Body of pancreas (tissue), 4 donors: ENCODE data around the gene SLC35F2. TPM values are rescaled to one million over a fixed set of nuclear protein-coding genes. Genes with fewer than 3 reads are reported as not detected.

Experiments used
- ATAC-seq: fragments of 150-250 bp; one replicate; pipeline ENCODE4 v1.9.1; 2016
- DNase-seq, 4 donors: peaks; one replicate each; pipeline ENCODE4 v3.0.0-alpha.2; 2019
- H3K27ac ChIP-seq, 4 donors: fragments of 200-600 bp; sonication (generic); 1 replicate in 3 of 4; 2 replicates in 1 of 4; pipeline versions ENCODE4 v1.5.1 to v1.6.1; 2016 to 2019; ENCODE audit warnings: mild to moderate bottlenecking in 1 of 4, mixed read lengths in 1 of 4, moderate library complexity in 1 of 4
- H3K27me3 ChIP-seq, 2 donors: fragments of 200-600 bp; sonication (generic); one replicate each; pipeline ENCODE4 v1.6.0; 2016; ENCODE audit warnings: mild to moderate bottlenecking in 1 of 2
- H3K36me3 ChIP-seq, 2 donors: fragments of 200-600 bp; sonication (generic); replicated peaks in 1 of 2; 2 replicates each; pipeline ENCODE4 v1.5.1; 2016; ENCODE audit warnings: low read depth in 2 of 2; ENCODE audit not compliant: insufficient read depth in 1 of 2
- H3K4me1 ChIP-seq: fragments of 200-600 bp; sonication (generic); one replicate; pipeline ENCODE4 v1.6.0; 2016
- H3K4me3 ChIP-seq, 2 donors: fragments of 200-600 bp; sonication (generic); 1 replicate in 1 of 2; 2 replicates in 1 of 2; pipeline ENCODE4 v1.5.1; 2016 to 2019
- H3K9me3 ChIP-seq, 3 donors: fragments of 200-600 bp; sonication (generic); 1 replicate in 2 of 3; 2 replicates in 1 of 3; pipeline ENCODE4 v1.5.1; 2016
- CTCF ChIP-seq, 7 experiments: fragments of 450-650 bp in 4 of 7; fragments of 200-600 bp in 3 of 7; sonication (generic) in 3 of 7; IDR thresholded peaks; one replicate each; pipeline ENCODE4 v1.5.1; 2016 to 2019; ENCODE audit warnings: antibody characterized with exemption in 7 of 7
- POLR2A ChIP-seq, 3 donors: fragments of 450-650 bp; IDR thresholded peaks; one replicate each; pipeline ENCODE4 v1.6.1; 2016; ENCODE audit warnings: antibody characterized with exemption in 3 of 3, mild to moderate bottlenecking in 2 of 3
- whole genome bisulfite sequencing, 2 donors: methylation state at CpG; one replicate each; pipeline ENCODE4 v1.1.5; 2017; 5-methylcytosine and 5-hydroxymethylcytosine counted together
- intact Hi-C: fragments of 100-400 bp; cut with DNase I; formaldehyde crosslinking; loops from one replicate; pipeline ENCODE4 v1.15.1; 2023
- total RNA-seq, 2 donors: library from RNA; depleted of rRNA; stranded (reverse); fragments of >200 nt; gene quantifications; one replicate each; pipeline ENCODE4 v1.1.0, GENCODE V29; 2016

Gene SLC35F2
- total RNA-seq, 2 donors from 2014 or later: 0.33 to 8.6 TPM

- H3K27me3 ChIP-seq: no peaks in the 10 kb centered on the region
- intact Hi-C loops: no loop called here
- TF ChIP-seq CTCF (IDR thresholded peaks at IDR 0.05) (no peak), POLR2A (IDR thresholded peaks at IDR 0.05) (no peak)
- H3K4me1 ChIP-seq: no peaks in the 10 kb centered on the region
- H3K9me3 ChIP-seq: no peaks in the 10 kb centered on the region
- no peaks in the 10 kb centered on the region for H3K36me3 ChIP-seq
- ATAC-seq: no peak
- WGBS, 2 donors: 68 to 78% methylated on average over 5 of the region's 5 CpGs
- H3K27ac ChIP-seq: no peak overlapping the region
- DNase-seq: no peak
- no peak overlapping the region for H3K4me3 ChIP-seq
These were observed 39.1 kb downstream of the SLC35F2 start for GRCh38 chr11:107819361-107820014.

GRCh38 chr11:107818491-107818890 lies 40.1 kb downstream of the SLC35F2 start:
- H3K9me3 ChIP-seq: no peaks in the 10 kb centered on the region
- WGBS, 2 donors: 94 to 98% methylated on average over 3 of the region's 3 CpGs
- H3K27ac ChIP-seq: no peak overlapping the region
- H3K27me3 ChIP-seq: no peaks in the 10 kb centered on the region
- TF ChIP-seq POLR2A (IDR thresholded peaks at IDR 0.05): no peak
- TF ChIP-seq CTCF (IDR thresholded peaks at IDR 0.05): no peak
- intact Hi-C loops: no loop called here
- H3K4me1 ChIP-seq: no peaks in the 10 kb centered on the region
- ATAC-seq (no peak), DNase-seq (no peak)
- no peak overlapping the region for H3K4me3 ChIP-seq
- no peaks in the 10 kb centered on the region for H3K36me3 ChIP-seq

GRCh38 chr11:107816028-107816427 lies 42.6 kb downstream of the SLC35F2 start:
- WGBS, 2 donors: 92% methylated on average over 2 of the region's 2 CpGs
- H3K4me1 ChIP-seq: no peaks in the 10 kb centered on the region
- intact Hi-C loops: no loop called here
- TF ChIP-seq CTCF (IDR thresholded peaks at IDR 0.05): no peak
- TF ChIP-seq POLR2A (IDR thresholded peaks at IDR 0.05): no peak
- no peak overlapping the region for H3K27ac ChIP-seq
- H3K27me3 ChIP-seq: no peaks in the 10 kb centered on the region
- no peaks in the 10 kb centered on the region for H3K36me3 ChIP-seq
- no peak overlapping the region for H3K4me3 ChIP-seq
- ATAC-seq: no peak
- no peaks in the 10 kb centered on the region for H3K9me3 ChIP-seq
- no peak for DNase-seq

- H3K4me1 ChIP-seq: no peaks in the 10 kb centered on the region
- intact Hi-C loops: no loop called here
- H3K36me3 ChIP-seq: peaks cover 0 to 2% of the 10 kb centered on the region in 2 donors
- H3K9me3 ChIP-seq: no peaks in the 10 kb centered on the region
- DNase-seq (no peak), ATAC-seq (no peak)
- H3K27ac ChIP-seq: no peak overlapping the region
- no peak for TF ChIP-seq POLR2A (IDR thresholded peaks at IDR 0.05)
- TF ChIP-seq CTCF (IDR thresholded peaks at IDR 0.05): no peak
- H3K4me3 ChIP-seq: no peak overlapping the region
- no peaks in the 10 kb centered on the region for H3K27me3 ChIP-seq
These were observed 47.7 kb downstream of the SLC35F2 start for GRCh38 chr11:107810875-107811274.

DNA sequence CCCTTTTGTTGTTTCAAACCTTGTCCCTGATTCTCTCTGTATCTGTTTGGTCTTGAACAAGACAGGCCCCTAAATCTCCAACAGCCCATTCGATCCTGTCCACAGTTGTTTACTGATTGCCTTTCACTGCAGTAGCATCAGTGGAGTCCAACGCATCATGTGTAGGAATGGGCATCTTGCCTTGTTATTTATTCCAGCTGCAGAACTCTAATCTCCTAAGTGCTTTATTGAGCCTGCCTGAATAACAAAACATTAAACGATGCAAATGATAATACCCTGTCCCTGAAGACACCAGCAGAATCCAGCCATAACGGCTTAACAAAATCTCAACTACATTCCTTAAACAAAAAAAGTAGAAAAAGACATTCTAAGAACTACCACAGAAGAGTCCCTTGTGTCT lies 50.1 kb downstream of the SLC35F2 start:
- no peak overlapping the region for H3K27ac ChIP-seq
- no peak for ATAC-seq

More for the DNA sequence above, 50.1 kb downstream of the SLC35F2 start:
- no peaks in the 10 kb centered on the region for H3K27me3 ChIP-seq
- H3K36me3 ChIP-seq: peaks cover 0 to 2% of the 10 kb centered on the region in 2 donors
- TF ChIP-seq POLR2A (IDR thresholded peaks at IDR 0.05) (no peak), CTCF (IDR thresholded peaks at IDR 0.05) (no peak)
- intact Hi-C loops: no loop called here
- no peak overlapping the region for H3K4me3 ChIP-seq
- DNase-seq: no peak
- 75 to 85% methylated on average over 4 of the region's 4 CpGs for WGBS, 2 donors
- H3K4me1 ChIP-seq: no peaks in the 10 kb centered on the region
- H3K9me3 ChIP-seq: no peaks in the 10 kb centered on the region
